Heart left ventricle (tissue), 13 donors: ENCODE measurements around the gene PARVA.

Source experiments
- POLR2A ChIP-seq, 2 donors: fragments of 450-650 bp; IDR thresholded peaks; one replicate each; pipeline ENCODE4 v1.6.1; 2017; ENCODE audit warnings: antibody characterized with exemption in 2 of 2, mild to moderate bottlenecking in 2 of 2, moderate library complexity in 2 of 2
- TF ChIP-seq, protein P1 (sequence below), 12 donors: fragments of 200-600 bp; sonication (generic) in 4 of 12; IDR thresholded peaks; one replicate each; pipeline versions ENCODE4 v1.5.0 to v1.8.0; 2018 to 2022; ENCODE audit warnings: antibody characterized with exemption in 12 of 12, mild to moderate bottlenecking in 5 of 12
- donor health status: ischemic (EF 13 %, LVEDD 7.1; RV severe dilation, severe dysfunction).
- donor health status: DM: no; HTN: yes; CAD: no.
- donor health status: DM: no; HTN: no; CAD: no.
- donor health status: ischemic (EF 25% LVEDD 6.9; RV normal size, moderate dysfunction).
- donor health status: ischemic (EF 25% LVEDD 5.7; RV mildly dilated, moderate dysfunction).
- donor health status: ischemic (EF 35%, LVEDD 5.7; RV mildly dilated, moderate dysfunction).
- donor health status: nonischemic (EF 11% LVEDD 7.7; RV severe dilation, severe dysfunction).
- donor health status: DM: yes; HTN: yes; CAD: no.
- donor health status: PGD.
- donor health status: ischemic (EF 29% LVEDD 5.4; RV normal size, mild dysfunction).
- donor health status: nonischemic (EF 23%, LVEDD 6.1; RV moderate dilation, normal function).

DNA sequence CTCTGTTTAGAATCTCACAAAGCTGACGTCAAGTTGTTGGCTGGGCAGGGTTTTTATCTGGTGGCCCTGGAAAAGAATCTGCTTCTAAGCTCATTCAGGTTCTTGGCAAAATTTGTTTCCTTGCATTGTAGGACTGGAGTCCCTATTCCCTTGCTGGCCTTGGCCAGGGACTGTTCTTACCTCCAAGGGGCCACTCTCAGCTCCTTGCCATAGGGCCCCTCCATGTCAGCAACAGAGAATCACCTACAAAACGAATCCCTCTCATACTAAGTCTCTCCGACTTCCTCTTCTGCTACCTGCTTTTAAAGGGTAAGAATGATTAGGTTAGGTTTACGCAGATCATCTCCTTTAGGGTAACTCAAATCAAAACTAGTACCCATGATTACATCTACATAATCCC, 63.2 kb downstream of the PARVA start:
- TF ChIP-seq, protein P1, sequence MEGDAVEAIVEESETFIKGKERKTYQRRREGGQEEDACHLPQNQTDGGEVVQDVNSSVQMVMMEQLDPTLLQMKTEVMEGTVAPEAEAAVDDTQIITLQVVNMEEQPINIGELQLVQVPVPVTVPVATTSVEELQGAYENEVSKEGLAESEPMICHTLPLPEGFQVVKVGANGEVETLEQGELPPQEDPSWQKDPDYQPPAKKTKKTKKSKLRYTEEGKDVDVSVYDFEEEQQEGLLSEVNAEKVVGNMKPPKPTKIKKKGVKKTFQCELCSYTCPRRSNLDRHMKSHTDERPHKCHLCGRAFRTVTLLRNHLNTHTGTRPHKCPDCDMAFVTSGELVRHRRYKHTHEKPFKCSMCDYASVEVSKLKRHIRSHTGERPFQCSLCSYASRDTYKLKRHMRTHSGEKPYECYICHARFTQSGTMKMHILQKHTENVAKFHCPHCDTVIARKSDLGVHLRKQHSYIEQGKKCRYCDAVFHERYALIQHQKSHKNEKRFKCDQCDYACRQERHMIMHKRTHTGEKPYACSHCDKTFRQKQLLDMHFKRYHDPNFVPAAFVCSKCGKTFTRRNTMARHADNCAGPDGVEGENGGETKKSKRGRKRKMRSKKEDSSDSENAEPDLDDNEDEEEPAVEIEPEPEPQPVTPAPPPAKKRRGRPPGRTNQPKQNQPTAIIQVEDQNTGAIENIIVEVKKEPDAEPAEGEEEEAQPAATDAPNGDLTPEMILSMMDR (IDR thresholded peaks at IDR 0.05) = no peak
- no peak for TF ChIP-seq POLR2A (IDR thresholded peaks at IDR 0.05)
